Body of pancreas (tissue), 4 donors: Measurements from ENCODE around the gene HNRNPAB. TPM values are rescaled to one million over a fixed set of nuclear protein-coding genes. Genes with fewer than 3 reads are reported as not detected.

Experiments used
- ATAC-seq: fragments of 150-250 bp; one replicate; pipeline ENCODE4 v1.9.1; 2016
- DNase-seq, 4 donors: peaks; one replicate each; pipeline ENCODE4 v3.0.0-alpha.2; 2019
- H3K27ac ChIP-seq, 4 donors: fragments of 200-600 bp; sonication (generic); 1 replicate in 3 of 4; 2 replicates in 1 of 4; pipeline versions ENCODE4 v1.5.1 to v1.6.1; 2016 to 2019; ENCODE audit warnings: mild to moderate bottlenecking in 1 of 4, mixed read lengths in 1 of 4, moderate library complexity in 1 of 4
- H3K27me3 ChIP-seq, 2 donors: fragments of 200-600 bp; sonication (generic); one replicate each; pipeline ENCODE4 v1.6.0; 2016; ENCODE audit warnings: mild to moderate bottlenecking in 1 of 2
- H3K36me3 ChIP-seq, 2 donors: fragments of 200-600 bp; sonication (generic); replicated peaks in 1 of 2; 2 replicates each; pipeline ENCODE4 v1.5.1; 2016; ENCODE audit warnings: low read depth in 2 of 2; ENCODE audit not compliant: insufficient read depth in 1 of 2
- H3K4me1 ChIP-seq: fragments of 200-600 bp; sonication (generic); one replicate; pipeline ENCODE4 v1.6.0; 2016
- H3K4me3 ChIP-seq, 2 donors: fragments of 200-600 bp; sonication (generic); 1 replicate in 1 of 2; 2 replicates in 1 of 2; pipeline ENCODE4 v1.5.1; 2016 to 2019
- H3K9me3 ChIP-seq, 3 donors: fragments of 200-600 bp; sonication (generic); 1 replicate in 2 of 3; 2 replicates in 1 of 3; pipeline ENCODE4 v1.5.1; 2016
- CTCF ChIP-seq, 7 experiments: fragments of 450-650 bp in 4 of 7; fragments of 200-600 bp in 3 of 7; sonication (generic) in 3 of 7; IDR thresholded peaks; one replicate each; pipeline ENCODE4 v1.5.1; 2016 to 2019; ENCODE audit warnings: antibody characterized with exemption in 7 of 7
- POLR2A ChIP-seq, 3 donors: fragments of 450-650 bp; IDR thresholded peaks; one replicate each; pipeline ENCODE4 v1.6.1; 2016; ENCODE audit warnings: antibody characterized with exemption in 3 of 3, mild to moderate bottlenecking in 2 of 3
- WGBS, 2 donors: methylation state at CpG; one replicate each; pipeline ENCODE4 v1.1.5; 2017; 5-methylcytosine and 5-hydroxymethylcytosine counted together
- intact Hi-C: fragments of 100-400 bp; cut with DNase I; formaldehyde crosslinking; loops from one replicate; pipeline ENCODE4 v1.15.1; 2023
- total RNA-seq, 2 donors: library from RNA; depleted of rRNA; stranded (reverse); fragments of >200 nt; gene quantifications; one replicate each; pipeline ENCODE4 v1.1.0, GENCODE V29; 2016

The HNRNPAB gene
- total RNA-seq, 2 donors from 2014 or later: 42.0 to 73.8 TPM

DNA sequence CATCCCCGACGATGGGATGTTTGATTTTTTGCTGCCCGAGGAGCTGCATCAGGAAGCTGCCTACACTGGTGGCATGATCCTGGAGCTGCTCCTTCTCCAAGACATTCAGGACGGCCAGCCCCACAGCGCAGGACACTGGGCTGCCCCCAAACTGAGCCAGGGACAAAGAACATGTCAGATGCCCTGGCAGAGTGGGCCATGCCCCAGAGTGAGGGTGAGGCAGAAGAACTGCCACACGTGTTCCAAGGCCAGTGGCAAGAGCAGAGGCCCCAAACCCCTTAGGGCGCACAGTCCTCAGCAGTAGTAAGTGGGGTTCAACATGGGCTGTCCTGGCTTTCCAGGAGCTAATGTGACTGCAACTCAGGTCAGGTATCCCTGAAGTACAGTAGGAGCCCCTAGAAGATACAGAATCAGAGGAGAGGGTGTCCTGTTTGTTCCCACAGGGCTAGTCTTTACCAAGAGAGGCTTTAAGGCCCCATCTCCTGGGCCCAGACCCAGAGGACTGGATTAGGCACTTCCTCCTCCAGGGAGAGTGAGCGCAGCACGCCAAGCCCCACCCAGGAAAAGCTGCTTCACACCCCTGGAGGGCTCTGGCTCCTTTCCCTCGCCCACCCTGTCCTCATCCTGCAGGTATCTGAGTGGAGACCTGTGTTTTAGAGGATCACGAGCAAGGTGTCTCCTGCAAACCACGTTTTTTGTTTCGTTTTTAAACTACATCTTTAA lies 11.1 kb downstream of the HNRNPAB start:
- Histone ChIP-seq H3K27ac (no peak overlapping the region), H3K4me1 (peaks cover 15% of the 10 kb centered on the region)
- no peak for DNase-seq

GRCh38 chr5:178216088-178216534 lies 11.8 kb downstream of the HNRNPAB start:
- Histone ChIP-seq H3K27me3 (no peaks in the 10 kb centered on the region), H3K27ac (no peak overlapping the region), H3K4me3 (no peak overlapping the region), H3K36me3 (peaks cover 0 to 21% of the 10 kb centered on the region in 2 donors), H3K4me1 (peaks cover 15% of the 10 kb centered on the region), H3K9me3 (no peaks in the 10 kb centered on the region)
- no peak for ATAC-seq
- intact Hi-C loops: no loop called here
- DNase-seq: no peak
- WGBS, 2 donors: 78 to 90% methylated on average over 5 of the region's 5 CpGs
- TF ChIP-seq CTCF (IDR thresholded peaks at IDR 0.05): no peak
- TF ChIP-seq POLR2A (IDR thresholded peaks at IDR 0.05): no peak

More for the DNA sequence above, 11.1 kb downstream of the HNRNPAB start:
- Histone ChIP-seq H3K27me3 (no peaks in the 10 kb centered on the region), H3K9me3 (no peaks in the 10 kb centered on the region), H3K36me3 (peaks cover 0 to 27% of the 10 kb centered on the region in 2 donors), H3K4me3 (no peak overlapping the region)
- WGBS, 2 donors: 71 to 74% methylated on average over 9 to 13 of the region's 13 CpGs
- intact Hi-C loops: no loop called here
- no peak for TF ChIP-seq POLR2A (IDR thresholded peaks at IDR 0.05)
- TF ChIP-seq CTCF (IDR thresholded peaks at IDR 0.05): no peak
- ATAC-seq: no peak

- ATAC-seq: no peak
- H3K27ac ChIP-seq: no peak overlapping the region
- H3K27me3 ChIP-seq: no peaks in the 10 kb centered on the region
- intact Hi-C loops: no loop called here
- TF ChIP-seq POLR2A (IDR thresholded peaks at IDR 0.05) (no peak), CTCF (IDR thresholded peaks at IDR 0.05) (no peak)
- peaks cover 0 to 16% of the 10 kb centered on the region in 2 donors for H3K36me3 ChIP-seq
- peaks cover 15% of the 10 kb centered on the region for H3K4me1 ChIP-seq
- no peak for DNase-seq
- H3K4me3 ChIP-seq: no peak overlapping the region
- 84 to 94% methylated on average over 3 of the region's 3 CpGs for WGBS, 2 donors
- no peaks in the 10 kb centered on the region for H3K9me3 ChIP-seq
These were observed 12.4 kb downstream of the HNRNPAB start for GRCh38 chr5:178216779-178217178.

DNA sequence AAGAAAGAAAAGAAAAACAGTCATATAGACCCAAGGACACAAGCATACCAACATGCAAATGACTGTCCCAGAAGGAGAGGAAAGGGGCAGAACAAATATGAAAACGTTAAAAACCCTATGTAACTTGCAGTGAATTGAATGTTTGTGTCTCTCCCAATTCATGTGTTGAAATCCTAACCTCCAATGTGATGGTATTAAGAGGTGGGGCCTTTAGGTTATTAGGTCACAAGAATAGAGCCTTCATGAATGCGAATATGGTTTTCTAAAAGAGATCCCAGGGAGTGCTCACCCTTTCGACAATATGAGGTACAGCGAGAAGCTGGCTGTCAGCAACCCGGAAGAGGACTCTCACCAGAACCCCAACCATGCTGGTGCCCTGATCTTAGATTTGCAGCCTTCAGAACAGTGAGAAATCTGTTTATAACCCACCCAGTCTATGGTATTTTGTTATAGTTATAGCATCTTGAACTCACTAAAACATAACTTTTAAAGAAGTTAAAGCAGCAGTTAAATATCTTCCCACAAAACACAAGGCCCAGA lies 14.0 kb downstream of the HNRNPAB start:
- TF ChIP-seq CTCF (IDR thresholded peaks at IDR 0.05) (no peak), POLR2A (IDR thresholded peaks at IDR 0.05) (no peak)
- peaks cover 0 to 12% of the 10 kb centered on the region in 2 donors for H3K36me3 ChIP-seq
- H3K27ac ChIP-seq: no peak overlapping the region
- H3K4me3 ChIP-seq: no peak overlapping the region
- H3K27me3 ChIP-seq: no peaks in the 10 kb centered on the region
- intact Hi-C loops: no loop called here
- DNase-seq (no peak), ATAC-seq (no peak)
- H3K4me1 ChIP-seq: peaks cover 7% of the 10 kb centered on the region
- WGBS, 2 donors: 73 to 86% methylated on average over 5 of the region's 5 CpGs
- H3K9me3 ChIP-seq: no peaks in the 10 kb centered on the region
